H1 (cell line): ENCODE data around the gene ITPK1. TPM values are rescaled to one million over a fixed set of nuclear protein-coding genes. Genes with fewer than 3 reads are reported as not detected.

Experiments
- CTCF ChIA-PET: fragments of 300-600 bp; sonication (Branson Sonifier 250); formaldehyde crosslinking; loops from one replicate; lab custom pipeline; 2021; ENCODE audit not compliant: partially characterized antibody; lab: Charles Lee
- POLR2A ChIA-PET: fragments of 300-600 bp; sonication (Branson Sonifier 250); formaldehyde crosslinking; loops from one replicate; lab custom pipeline; 2021; ENCODE audit warnings: inconsistent platforms; ENCODE audit not compliant: partially characterized antibody; lab: Charles Lee
- DNase-seq, 2 experiments: peaks; one replicate each; pipeline versions ENCODE4 v3.0.0 to v3.0.0-alpha.2; 2010 to 2022; ENCODE audit warnings: low spot score in 2 of 2, low read depth in 1 of 2, mixed read lengths in 1 of 2
- FAIRE-seq: peaks from 2 replicates; lab custom pipeline; 2011; peaks lifted over from hg19 to GRCh38; lab: Jason Lieb, UNC
- H2AFZ ChIP-seq: 2 replicates; pipeline ENCODE4 v1.8.1; 2012; ENCODE audit warnings: low read length, inconsistent platforms
- H2AK5ac ChIP-seq: 2 replicates; pipeline ENCODE4 v1.6.1; 2013; ENCODE audit warnings: low read depth, low read length
- H2BK120ac ChIP-seq: replicated peaks from 2 replicates; pipeline ENCODE3; 2013; ENCODE audit warnings: low read depth, low read length, inconsistent platforms
- H2BK12ac ChIP-seq: 2 replicates; pipeline ENCODE4 v1.6.1; 2013; ENCODE audit warnings: low read depth, low read length
- H2BK15ac ChIP-seq: 2 replicates; pipeline ENCODE4 v1.6.1; 2013; ENCODE audit warnings: low read length
- H2BK20ac ChIP-seq: 2 replicates; pipeline ENCODE4 v1.6.1; 2013; ENCODE audit warnings: low read length
- H2BK5ac ChIP-seq: 2 replicates; pipeline ENCODE4 v1.6.1; 2013; ENCODE audit warnings: low read depth, low read length
- H3K14ac ChIP-seq: 2 replicates; pipeline ENCODE4 v1.6.1; 2013; ENCODE audit warnings: inconsistent platforms; ENCODE audit not compliant: insufficient read length
- H3K18ac ChIP-seq: 2 replicates; pipeline ENCODE4 v1.6.1; 2013; ENCODE audit warnings: low read length; ENCODE audit errors: extremely low read depth
- H3K23ac ChIP-seq: 2 replicates; pipeline ENCODE4 v1.6.1; 2013; ENCODE audit warnings: inconsistent platforms; ENCODE audit not compliant: insufficient read length
- H3K23me2 ChIP-seq: 2 replicates; pipeline ENCODE4 v1.6.1; 2013; ENCODE audit warnings: low read depth, low read length
- H3K27ac ChIP-seq: 2 replicates; pipeline ENCODE4 v1.6.1; 2011; ENCODE audit warnings: low read depth, low read length, inconsistent platforms
- H3K27me3 ChIP-seq, 4 experiments: replicated peaks in 1 of 4; 1 replicate in 1 of 4; 2 replicates in 3 of 4; pipeline versions ENCODE4 v1.6.1 to v1.8.1; 2011 to 2013; ENCODE audit warnings: low read length in 3 of 4, mild to moderate bottlenecking in 3 of 4, inconsistent platforms in 2 of 4, mixed read lengths in 2 of 4, moderate library complexity in 1 of 4; ENCODE audit not compliant: control insufficient read depth in 3 of 4, insufficient read depth in 3 of 4; ENCODE audit errors: extremely low read depth in 1 of 4
- H3K36me3 ChIP-seq, 4 experiments: 2 replicates each; pipeline versions ENCODE4 v1.6.1 to v1.8.1; 2011 to 2013; ENCODE audit warnings: mild to moderate bottlenecking in 4 of 4, low read length in 3 of 4, moderate library complexity in 2 of 4, control low read depth in 1 of 4, inconsistent platforms in 1 of 4; ENCODE audit not compliant: insufficient read depth in 4 of 4, control insufficient read depth in 2 of 4
- H3K4ac ChIP-seq: replicated peaks from 2 replicates; pipeline ENCODE3; 2013; ENCODE audit warnings: low read length, low read depth, mixed read lengths, inconsistent platforms; ENCODE audit not compliant: insufficient read length
- H3K4me1 ChIP-seq, 4 experiments: replicated peaks in 1 of 4; 1 replicate in 1 of 4; 2 replicates in 3 of 4; pipeline versions ENCODE4 v1.6.1 to v1.8.1; 2011 to 2013; ENCODE audit warnings: low read length in 3 of 4, inconsistent platforms in 2 of 4, mixed read lengths in 1 of 4; ENCODE audit not compliant: insufficient read depth in 4 of 4, control insufficient read depth in 3 of 4
- H3K4me2 ChIP-seq, 2 experiments: 2 replicates each; pipeline versions ENCODE4 v1.6.1 to v1.8.1; 2011 to 2013; ENCODE audit warnings: low read depth in 2 of 2, low read length in 2 of 2, control low read depth in 1 of 2, inconsistent platforms in 1 of 2, mild to moderate bottlenecking in 1 of 2; ENCODE audit not compliant: insufficient read depth in 1 of 2
- H3K4me3 ChIP-seq, 4 experiments: fragments of 200-600, 300-600 bp in 1 of 4; sonication (generic), shearing (Covaris generic), sonication (Bioruptor Twin) in 1 of 4; 2 replicates each; pipeline versions ENCODE4 v1.5.1 to v1.8.1; 2011 to 2016; ENCODE audit warnings: low read length in 4 of 4, low read depth in 3 of 4, control low read depth in 2 of 4, inconsistent platforms in 2 of 4, mild to moderate bottlenecking in 2 of 4, mixed read lengths in 1 of 4, moderate library complexity in 1 of 4; ENCODE audit not compliant: insufficient read depth in 2 of 4; ENCODE audit errors: extremely low read depth in 1 of 4
- H3K56ac ChIP-seq: replicated peaks from 2 replicates; pipeline ENCODE3; 2013; ENCODE audit warnings: low read depth, mild to moderate bottlenecking, mixed read lengths, low read length, inconsistent platforms; ENCODE audit not compliant: insufficient read length
- H3K79me1 ChIP-seq: 2 replicates; pipeline ENCODE4 v1.6.1; 2013; ENCODE audit warnings: low read depth, low read length, control low read depth
- H3K79me2 ChIP-seq, 2 experiments: 2 replicates each; pipeline versions ENCODE4 v1.6.1 to v1.8.1; 2012 to 2013; ENCODE audit warnings: low read length in 2 of 2, mild to moderate bottlenecking in 2 of 2, inconsistent platforms in 1 of 2; ENCODE audit not compliant: insufficient read depth in 2 of 2, control insufficient read depth in 1 of 2
- H3K9ac ChIP-seq, 4 experiments: replicated peaks in 1 of 4; 1 replicate in 1 of 4; 2 replicates in 3 of 4; pipeline versions ENCODE4 v1.6.1 to v1.8.1; 2011 to 2013; ENCODE audit warnings: low read depth in 3 of 4, low read length in 3 of 4, control low read depth in 2 of 4, mild to moderate bottlenecking in 2 of 4, moderate library complexity in 2 of 4, inconsistent platforms in 1 of 4; ENCODE audit errors: extremely low read depth in 1 of 4
- H3K9me3 ChIP-seq, 2 experiments: 2 replicates each; pipeline versions ENCODE4 v1.6.1 to v1.8.1; 2012 to 2013; ENCODE audit warnings: mild to moderate bottlenecking in 2 of 2, moderate library complexity in 2 of 2, control low read depth in 1 of 2, inconsistent platforms in 1 of 2, low read depth in 1 of 2, low read length in 1 of 2, mixed read lengths in 1 of 2; ENCODE audit not compliant: insufficient read depth in 2 of 2
- H4K20me1 ChIP-seq, 2 experiments: replicated peaks in 1 of 2; 2 replicates each; pipeline versions ENCODE3 to v1.8.1; 2011 to 2013; ENCODE audit warnings: inconsistent platforms in 2 of 2, low read length in 2 of 2, mild to moderate bottlenecking in 1 of 2; ENCODE audit not compliant: insufficient read depth in 2 of 2, control insufficient read depth in 1 of 2
- H4K5ac ChIP-seq: 2 replicates; pipeline ENCODE4 v1.6.1; 2013; ENCODE audit warnings: low read length, low read depth, mixed read lengths, inconsistent platforms; ENCODE audit not compliant: insufficient read length
- H4K8ac ChIP-seq: 2 replicates; pipeline ENCODE4 v1.8.0; 2013; ENCODE audit warnings: mild to moderate bottlenecking, moderate library complexity, low read length, inconsistent platforms; ENCODE audit not compliant: insufficient read depth; ENCODE audit errors: extremely low read depth
- H4K91ac ChIP-seq: replicated peaks from 2 replicates; pipeline ENCODE3; 2013; ENCODE audit warnings: low read length, mixed read lengths, inconsistent platforms; ENCODE audit not compliant: insufficient read length
- E2F6 ChIP-seq: IDR thresholded peaks from 2 replicates; pipeline ENCODE4 v1.6.1; 2012; ENCODE audit warnings: inconsistent platforms
- EGR1 ChIP-seq: IDR thresholded peaks from 2 replicates; pipeline ENCODE4 v1.6.1; 2011; ENCODE audit warnings: low read depth, low read length, borderline replicate concordance
- MAFK ChIP-seq: IDR thresholded peaks from 2 replicates; pipeline ENCODE4 v1.6.1; 2012; ENCODE audit warnings: low read depth, mild to moderate bottlenecking, improper control_type of control experiment, low read length
- NRF1 ChIP-seq: IDR thresholded peaks from 2 replicates; pipeline ENCODE4 v1.6.1; 2011; ENCODE audit warnings: mild to moderate bottlenecking, low read depth, low read length, improper control_type of control experiment
- SAP30 ChIP-seq: fragments of 300-600 bp; sonication (generic); IDR thresholded peaks from 2 replicates; pipeline ENCODE4 v1.7.1; 2012; ENCODE audit warnings: low read length, moderate library complexity, mild to moderate bottlenecking, inconsistent platforms; ENCODE audit not compliant: insufficient read depth, insufficient replicate concordance
- YY1 ChIP-seq: IDR thresholded peaks from 2 replicates; pipeline ENCODE4 v1.6.1; 2011; ENCODE audit warnings: low read depth, mild to moderate bottlenecking, low read length
- WGBS, 2 experiments: shearing (Covaris generic) in 1 of 2; methylation state at CpG; one replicate each; pipeline versions ENCODE4 v1.1.6 to v1.1.7; 2013 to 2015; ENCODE audit warnings: low lambda C conversion rate in 2 of 2, mixed read lengths in 2 of 2, inconsistent platforms in 1 of 2, low coverage in 1 of 2, missing lambda C conversion rate in 1 of 2; ENCODE audit not compliant: insufficient replicate concordance in 2 of 2, insufficient coverage in 1 of 2, insufficient read length in 1 of 2; ENCODE audit errors: extremely low coverage in 1 of 2, missing lambda C conversion rate in 1 of 2; 5-methylcytosine and 5-hydroxymethylcytosine counted together
- polyA plus RNA-seq, 7 experiments: library from polyadenylated mRNA; depleted of rRNA in 3 of 7; stranded (reverse) in 5 of 7; unstranded in 2 of 7; fragments of >200 nt in 5 of 7; fragments of 200-250 nt in 2 of 7; gene quantifications; 1 replicate in 5 of 7; 2 replicates in 1 of 7; 4 replicates in 1 of 7; pipeline versions ENCODE4 v1.2.1 to v1.2.3, GENCODE V29; 2011 to 2013; ENCODE audit warnings: missing spikeins in 2 of 7, mixed read lengths in 2 of 7
- total RNA-seq: library from RNA; stranded (reverse); fragmentation: NEBNext Ultra II Directional; extraction: Animal tissue kit (Norgen Biotek cat#: 25700); gene quantifications from 2 replicates; pipeline ENCODE4 v1.2.1, GENCODE V29; 2021

The ITPK1 gene
- total and polyA plus RNA-seq, 2 of the 8 experiments (the other 6 are each of a cell fraction or from before 2014, with no cell fraction given): 108 to 143 TPM

DNA sequence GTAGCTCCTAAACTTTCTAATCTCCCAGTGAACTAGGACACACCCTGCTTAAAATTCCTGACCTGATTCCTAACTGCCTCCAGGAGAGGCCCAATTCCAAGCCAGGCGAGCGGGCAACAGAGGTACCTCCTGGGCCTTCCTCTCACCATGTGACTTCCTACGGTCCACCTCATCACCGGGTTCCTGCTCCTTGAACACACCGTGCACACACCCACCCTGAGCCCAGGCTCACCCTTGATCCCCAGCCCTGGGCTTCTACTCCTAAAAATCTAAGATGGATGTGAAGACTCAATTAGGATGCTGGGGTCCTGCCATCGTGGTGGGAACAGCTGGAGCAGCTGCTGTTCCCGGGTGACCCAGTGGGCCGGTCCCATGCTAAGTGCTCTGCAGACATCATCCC is 124.2 kb downstream of the ITPK1 start:
- ChIA-PET CTCF (interaction anchor here (0.6 to 6.8 kb wide), 8 partner anchors 9 to 607 kb away, joined by 3 to 30 read pairs (median 3); no protein-coding TSS in a partner anchor), POLR2A (interaction anchor here (1.0 to 1.4 kb wide), 2 partner anchors 13 to 87 kb away, joined by 3 to 4 read pairs; no protein-coding TSS in a partner anchor)
- Histone ChIP-seq H3K9ac (no peak overlapping the region), H3K27me3 (no peaks in the 10 kb centered on the region), H3K23ac (no peak overlapping the region), H3K14ac (no peak overlapping the region), H2BK12ac (no peak overlapping the region), H3K4me2 (no peak overlapping the region), H2AK5ac (no peak overlapping the region), H4K5ac (no peak overlapping the region), H2BK15ac (no peak overlapping the region), H3K18ac (no peak overlapping the region), H2AFZ (no peak overlapping the region), H3K9me3 (no peaks in the 10 kb centered on the region), H3K36me3 (peaks cover 2 to 6% (median 6%) of the 10 kb centered on the region in 4 experiments; a peak in 4 of 8 replicates), H3K56ac (no peak overlapping the region), H4K8ac (no peak overlapping the region; the same call in 1 of the 2 replicates), H2BK5ac (no peak overlapping the region), H3K4me1 (peaks cover 0 to 8% (median 0%) of the 10 kb centered on the region in 4 experiments; a peak in 2 of 7 replicates), H3K79me1 (peaks cover 6% of the 10 kb centered on the region), H3K4me3 (no peak overlapping the region), H3K4ac (no peak overlapping the region), H2BK120ac (no peak overlapping the region), H3K23me2 (no peaks in the 10 kb centered on the region), H4K91ac (no peak overlapping the region), H3K79me2 (peaks cover 0 to 5% of the 10 kb centered on the region in 2 experiments; a peak in 1 of 4 replicates), H2BK20ac (no peak overlapping the region), H4K20me1 (peaks cover 7 to 13% of the 10 kb centered on the region in 2 experiments), H3K27ac (no peak overlapping the region)
- no peak for DNase-seq
- no peak for TF ChIP-seq YY1
- TF ChIP-seq E2F6: no peak
- TF ChIP-seq EGR1: no peak
- no peak for TF ChIP-seq MAFK
- TF ChIP-seq SAP30: no peak
- no peak for TF ChIP-seq NRF1
- 95% methylated on average over 8 of the region's 8 CpGs; no CpG with 5 or more reads in 1 of the 2 experiments for WGBS, 2 experiments
- FAIRE-seq: no peak
